Stimulated activated CD4-positive, alpha-beta T cell treated with anti-CD3 and anti-CD28 coated beads, TNF-alpha, amount 100 ng/mL, for 4 hours (primary cell): ENCODE results near the gene TMEM97.
"Not testable (repeated sequence)": the region's sequence is repeated elsewhere in the genome, so short reads cannot be mapped to it uniquely, and the experiment has no call there.

ENCODE experiments used
- DNase-seq, 3 experiments: peaks; one replicate each; pipeline ENCODE4 v3.0.0-alpha.2; 2020; ENCODE audit warnings: low read depth in 3 of 3

The TMEM97 gene

DNA sequence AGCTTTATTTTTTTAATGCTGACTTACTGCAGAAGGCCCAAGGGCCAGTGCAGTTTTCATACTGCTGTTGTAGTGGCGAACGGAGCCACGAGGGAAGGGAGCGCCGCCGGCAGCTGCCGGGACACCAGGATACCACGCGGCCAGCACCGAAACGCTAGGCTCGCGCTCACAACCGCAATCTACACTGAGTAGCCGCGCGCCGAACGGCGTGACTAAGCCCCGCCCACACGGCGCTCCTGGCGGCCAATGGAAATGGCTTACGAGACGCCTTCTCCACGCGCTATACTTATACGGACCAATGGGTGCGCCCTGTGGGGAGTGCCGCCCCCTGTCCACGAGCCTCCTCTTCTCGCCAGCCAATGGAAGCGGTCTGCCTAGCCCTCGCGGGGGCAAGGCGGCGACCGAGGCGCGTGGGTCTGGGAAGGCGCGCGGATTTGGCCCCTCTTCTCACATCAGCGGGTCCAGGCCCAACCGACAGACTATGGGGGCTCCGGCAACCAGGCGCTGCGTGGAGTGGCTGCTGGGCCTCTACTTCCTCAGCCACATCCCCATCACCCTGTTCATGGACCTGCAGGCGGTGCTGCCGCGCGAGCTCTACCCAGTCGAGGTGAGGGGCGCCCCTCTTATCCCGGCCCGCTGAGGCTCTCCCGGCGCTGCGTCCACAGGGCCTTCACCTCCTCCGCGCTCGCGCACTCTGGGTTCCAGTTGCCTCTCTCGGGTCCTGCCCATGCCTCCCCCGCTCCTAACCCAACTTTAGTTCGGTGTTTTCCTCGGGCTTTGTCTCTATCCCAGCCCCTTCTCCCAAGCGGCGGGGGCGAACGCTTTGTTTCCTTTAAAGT lies at the start of gene TMEM97:
Gene TMEM97, plus strand, starts transcription at position 442 of the 839 bp plus-strand sequence. Its CDS starts 40 bp downstream, at position 482.
- peak; percentile 85 to 94 (median 91) for DNase-seq

DNA sequence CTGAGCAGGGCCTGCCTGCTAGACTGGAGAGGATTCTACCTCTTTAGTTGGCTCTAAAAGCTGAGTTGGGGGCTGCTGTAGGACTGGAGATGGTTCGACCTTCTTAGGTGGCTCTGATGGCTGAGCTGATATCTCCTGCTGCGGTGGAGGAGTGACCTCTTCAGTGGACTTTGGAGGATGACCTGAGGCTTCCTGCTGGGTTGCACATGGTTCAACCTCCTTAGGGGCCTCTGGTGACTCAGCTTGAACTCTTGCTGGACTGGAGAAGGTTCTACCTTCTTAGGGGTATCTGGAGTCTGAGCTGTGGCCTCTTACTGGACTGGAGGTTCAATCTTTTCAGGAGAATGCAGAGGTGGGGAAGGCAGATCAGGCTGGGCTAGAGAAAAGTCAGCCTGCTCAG lies 48.9 kb upstream of the TMEM97 start:
- no peak for DNase-seq

DNA sequence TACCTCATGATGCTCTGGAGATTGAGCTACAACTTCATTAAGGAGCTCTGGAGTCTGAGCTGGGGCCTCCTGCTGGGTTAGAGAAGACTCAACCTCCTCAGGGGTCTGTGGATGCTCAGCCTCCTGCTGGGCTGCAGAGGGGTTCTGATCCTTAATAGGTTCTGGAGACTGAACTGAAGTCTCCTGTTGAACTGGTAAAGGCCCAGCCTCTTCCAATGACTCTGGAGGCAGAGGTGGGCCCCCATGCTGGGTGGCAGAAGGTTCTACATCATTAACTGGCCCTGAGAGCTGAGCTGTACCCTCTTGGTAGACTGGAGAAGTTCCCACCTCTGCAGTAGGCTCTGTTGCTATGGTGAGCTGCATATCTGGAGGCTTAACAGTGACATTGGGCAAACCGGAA lies 48.1 kb upstream of the TMEM97 start:
- DNase-seq = no peak

DNA sequence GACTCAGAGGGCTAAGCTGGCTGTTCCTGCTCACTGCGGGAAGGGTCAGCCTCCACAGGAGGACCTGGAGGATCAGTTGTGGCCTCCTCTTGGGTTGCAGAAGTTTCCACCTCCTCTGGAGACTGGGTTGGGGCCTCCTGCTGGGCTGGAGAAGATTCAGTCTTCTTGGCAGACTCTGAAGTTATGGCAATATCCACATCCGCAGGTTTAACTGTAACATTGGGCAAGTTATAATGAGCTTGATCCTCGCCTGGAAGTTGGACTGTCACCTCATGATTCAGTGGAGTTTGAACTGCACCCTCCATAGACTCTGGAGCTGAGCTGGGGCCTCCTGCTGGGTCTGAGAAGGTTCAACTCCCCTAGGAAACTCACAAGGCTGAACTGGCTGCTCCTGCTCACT lies 47.6 kb upstream of the TMEM97 start:
- DNase-seq = no peak

DNA sequence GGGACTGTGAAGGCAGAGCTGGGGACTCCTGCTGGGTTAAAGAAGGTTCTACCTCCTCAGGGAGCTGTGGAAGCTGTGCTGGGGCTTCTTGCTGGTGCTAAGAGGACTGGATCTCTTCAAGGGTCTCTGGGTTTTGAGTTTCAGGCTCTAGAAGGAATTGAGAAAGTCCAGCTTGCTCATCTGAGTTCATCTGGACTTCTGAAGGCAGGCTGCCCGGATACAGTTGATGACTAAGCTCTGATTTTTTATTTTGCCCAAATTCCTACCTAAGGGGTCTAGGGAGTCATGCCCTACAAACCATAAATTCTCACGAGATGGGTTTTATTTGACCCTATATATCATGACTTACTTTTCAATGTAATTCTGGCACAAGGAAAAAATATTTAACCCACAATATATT lies 46.8 kb upstream of the TMEM97 start:
- no peak for DNase-seq

DNA sequence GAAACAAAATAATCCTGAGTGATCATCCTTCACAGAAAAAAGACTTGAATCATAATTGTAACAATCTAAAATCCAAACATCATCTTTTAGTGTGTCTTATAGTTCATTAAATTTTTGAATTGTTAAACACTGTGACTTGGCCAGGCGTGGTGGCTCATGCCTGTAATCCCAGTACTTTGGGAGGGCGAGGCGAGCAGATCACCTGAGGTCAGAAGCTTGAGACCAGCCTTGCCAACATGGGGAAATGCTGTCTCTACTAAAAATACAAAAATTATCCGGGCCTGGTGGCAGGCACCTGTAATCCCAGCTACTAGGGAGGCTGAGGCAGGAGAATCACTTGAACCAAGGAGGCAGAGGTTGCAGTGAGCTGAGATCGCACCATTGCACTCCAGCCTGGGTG lies 45.7 kb upstream of the TMEM97 start:
- not testable (repeated sequence) for DNase-seq

DNA sequence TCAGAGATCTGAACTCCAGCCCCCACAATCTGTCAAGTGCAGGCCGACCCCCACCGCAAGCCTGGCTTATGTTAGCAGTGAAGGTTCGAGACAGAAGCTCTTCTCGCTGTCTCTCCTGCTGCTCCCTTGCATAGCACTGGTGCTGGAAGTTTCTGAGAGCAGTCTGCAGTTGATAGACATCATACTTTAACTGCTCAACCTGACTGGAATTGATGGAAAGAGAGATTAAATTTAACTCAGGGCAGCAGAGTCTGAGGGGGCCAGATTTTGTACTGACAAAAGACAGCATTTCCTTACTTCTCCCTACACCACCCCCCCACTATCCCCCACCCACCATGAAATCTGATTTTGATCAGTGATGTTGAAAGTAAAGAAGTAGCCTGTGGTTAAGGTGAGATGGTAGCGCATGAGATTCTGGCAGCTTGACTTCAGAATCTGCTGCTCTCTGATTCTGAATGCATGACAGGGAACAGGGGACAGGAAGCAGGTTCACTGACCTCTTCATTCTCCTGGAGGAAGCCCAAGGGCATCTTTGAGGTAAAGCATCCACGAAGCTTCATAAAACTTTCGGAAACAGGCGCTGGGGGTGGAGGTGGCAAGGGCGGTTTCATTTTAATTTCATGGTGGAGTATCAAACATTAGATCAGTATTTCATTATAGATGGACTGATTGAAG lies 44.3 kb upstream of the TMEM97 start:
- no peak for DNase-seq

DNA sequence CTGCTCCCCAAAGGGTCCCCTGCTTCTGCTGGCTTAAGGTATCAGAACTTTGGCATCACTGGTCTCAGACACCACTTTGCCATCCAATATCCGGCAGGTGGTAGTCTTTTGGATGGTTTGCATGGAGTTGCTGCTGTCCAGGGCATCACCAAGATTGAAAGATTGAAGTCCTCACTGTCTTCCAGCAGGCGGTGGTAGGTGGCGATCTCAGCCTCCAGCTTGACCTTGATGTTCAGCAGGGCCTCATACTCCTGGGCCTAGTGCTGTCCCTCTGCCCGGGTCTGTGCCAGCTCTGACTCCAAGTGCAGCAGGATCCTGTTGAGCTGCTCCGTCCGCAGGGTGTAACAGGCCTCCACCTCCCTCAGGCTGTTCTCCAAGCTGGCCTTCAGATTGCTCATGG lies 43.0 kb upstream of the TMEM97 start:
- DNase-seq = no peak

DNA sequence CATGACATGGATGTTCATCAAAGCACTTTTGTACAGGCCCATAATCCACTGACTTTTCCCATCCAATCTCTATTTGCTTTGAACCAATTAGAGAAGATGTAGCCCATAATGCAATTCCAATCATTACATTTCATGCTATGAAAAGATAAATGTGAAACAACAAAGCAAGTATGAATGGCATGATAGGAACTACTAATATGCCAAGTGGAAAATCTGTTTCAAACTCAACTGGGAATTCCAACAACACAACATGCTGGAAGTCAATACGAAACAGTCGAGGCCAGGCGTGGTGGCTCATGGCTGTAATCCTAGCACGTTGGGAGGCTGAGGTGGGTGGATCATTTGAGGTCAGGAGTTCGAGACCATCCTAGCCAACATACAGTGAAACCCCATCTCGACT lies 39.6 kb upstream of the TMEM97 start:
- no peak for DNase-seq

DNA sequence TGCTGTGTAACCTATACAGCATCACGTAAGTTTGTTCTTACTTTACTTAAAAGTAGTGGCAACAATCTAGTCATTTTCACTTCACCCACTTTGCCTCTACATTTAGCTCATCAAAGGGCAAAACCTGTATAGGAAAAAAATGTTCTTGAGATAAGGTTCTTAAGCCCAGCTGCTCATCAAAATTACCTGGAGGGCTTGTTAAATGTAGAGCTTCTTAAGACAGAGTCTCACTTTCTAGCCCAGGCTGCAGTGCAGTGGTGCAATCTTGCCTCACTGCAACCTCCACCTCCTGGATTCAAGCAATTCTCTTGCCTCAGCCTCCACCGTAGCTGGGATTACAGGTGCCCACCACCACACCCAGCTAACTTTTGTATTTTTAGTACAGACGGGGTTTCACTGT lies 38.2 kb upstream of the TMEM97 start:
- no peak for DNase-seq

DNA sequence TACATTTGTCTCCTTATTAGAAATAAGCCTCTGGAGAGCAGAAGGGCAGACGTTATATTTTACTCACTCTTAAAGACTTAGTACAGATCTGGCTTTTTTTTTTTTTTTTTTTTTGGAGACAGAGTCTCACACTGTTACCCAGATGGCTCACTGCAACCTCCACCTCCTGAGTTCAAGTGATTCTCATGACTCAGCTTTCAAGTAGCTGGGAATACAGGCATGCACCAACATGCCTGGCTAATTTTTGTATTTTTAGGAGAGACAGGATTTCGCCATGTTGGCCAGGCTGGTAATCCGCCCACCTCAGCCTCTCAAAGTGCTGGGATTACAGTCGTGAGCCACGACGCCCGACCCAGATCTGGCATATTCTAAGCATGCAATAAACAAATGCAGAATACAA lies 36.4 kb upstream of the TMEM97 start:
- no peak for DNase-seq

DNA sequence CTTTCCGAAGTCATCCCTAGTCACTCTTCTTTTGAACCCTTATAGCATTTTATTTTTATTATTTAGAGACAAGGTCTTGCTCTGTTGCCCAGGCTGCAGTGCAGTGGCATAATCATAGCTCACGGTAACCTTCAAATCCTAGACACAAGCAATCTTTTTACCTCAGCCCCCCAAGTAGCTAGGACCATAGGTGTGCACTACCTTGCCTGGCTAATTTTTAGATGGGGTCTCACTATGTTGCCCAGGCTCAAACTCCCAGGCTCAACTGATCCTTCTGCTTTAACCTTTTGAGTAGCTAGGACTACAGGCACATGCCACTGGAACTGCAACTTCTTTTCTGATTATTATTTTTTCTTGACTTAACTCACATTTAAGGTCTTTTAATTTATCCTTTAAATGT lies 33.0 kb upstream of the TMEM97 start:
- DNase-seq = no peak

DNA sequence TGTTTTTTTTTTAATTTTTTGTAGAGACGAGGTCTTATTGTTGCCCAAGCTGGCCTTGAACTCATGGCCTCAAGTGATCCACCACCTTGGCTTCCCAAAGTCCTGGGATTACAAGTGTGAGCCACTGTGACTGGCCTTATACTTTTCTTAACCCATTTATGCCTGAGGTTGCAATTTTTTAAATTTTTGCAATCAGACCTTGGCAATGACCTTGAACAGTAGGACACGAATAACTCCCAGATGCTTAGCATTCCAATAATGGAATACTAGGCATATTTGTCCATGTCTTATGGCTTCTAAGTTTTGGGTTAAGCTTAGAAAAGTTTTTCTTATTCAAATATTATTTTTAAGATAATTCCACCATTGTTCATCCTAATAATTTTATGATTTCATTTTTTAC lies 28.3 kb upstream of the TMEM97 start:
- DNase-seq = no peak

DNA sequence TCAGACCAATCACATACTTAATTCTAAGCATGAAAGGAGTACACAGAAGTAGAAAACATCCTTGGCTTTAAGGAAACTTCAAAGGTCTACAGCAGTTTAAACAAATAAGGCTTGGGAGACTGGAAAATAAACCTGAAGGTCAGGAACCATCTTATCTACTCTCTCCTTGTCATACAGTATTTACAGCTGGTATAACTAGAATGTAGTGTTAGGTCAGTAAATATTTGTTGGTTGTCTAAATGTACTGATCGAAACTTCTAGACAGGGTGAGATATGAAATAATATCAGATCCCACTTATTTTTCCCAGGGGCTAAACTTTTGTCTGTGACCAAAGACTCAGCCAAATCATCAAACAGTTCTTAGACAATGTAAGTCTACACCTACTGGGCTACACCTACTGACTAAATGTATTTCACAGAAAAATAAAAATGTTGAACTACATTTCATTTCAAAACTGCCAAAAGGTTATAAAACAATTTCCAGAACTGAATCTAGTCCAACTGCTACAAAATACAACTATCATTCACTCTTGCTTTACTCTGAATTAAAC lies 27.1 kb upstream of the TMEM97 start:
- DNase-seq = no peak

DNA sequence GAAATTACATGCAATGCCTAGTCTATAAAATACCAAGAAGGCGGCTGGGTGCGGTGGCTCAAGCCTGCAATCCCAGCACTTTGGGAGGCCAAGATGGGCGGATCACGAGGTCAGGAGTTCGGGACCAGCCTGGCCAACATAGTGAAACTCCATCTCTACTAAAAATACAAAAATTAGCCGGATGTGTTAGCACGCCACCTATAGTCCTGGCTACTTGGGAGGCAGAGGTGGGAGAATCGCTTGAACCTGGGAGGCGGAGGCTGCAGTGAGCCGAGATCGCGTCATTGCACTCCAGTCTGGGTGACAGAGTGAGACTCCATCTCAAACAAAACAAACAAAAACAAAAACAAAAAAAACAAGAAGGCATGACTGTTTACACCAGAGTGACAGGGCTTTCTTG lies 26.1 kb upstream of the TMEM97 start:
- DNase-seq = not testable (repeated sequence)

DNA sequence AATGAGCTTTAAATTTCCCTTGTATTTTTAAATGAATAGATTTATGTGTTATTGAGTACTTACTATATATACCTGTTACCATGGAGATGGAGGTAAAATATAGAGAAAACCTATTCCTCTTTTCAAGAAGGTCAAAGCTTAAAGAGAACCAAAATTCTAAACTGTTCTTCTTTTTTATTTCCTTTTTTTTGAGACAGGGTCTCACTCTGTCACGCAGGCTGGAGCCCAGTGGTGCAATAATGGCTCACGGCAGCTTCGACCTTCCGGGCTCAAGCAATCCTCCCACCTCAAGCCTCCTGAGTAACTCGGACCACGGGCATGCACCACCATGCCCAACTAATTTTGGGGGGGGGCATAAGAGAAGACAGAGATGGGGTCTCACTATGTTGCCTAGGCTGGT lies 25.0 kb upstream of the TMEM97 start:
- DNase-seq = no peak

DNA sequence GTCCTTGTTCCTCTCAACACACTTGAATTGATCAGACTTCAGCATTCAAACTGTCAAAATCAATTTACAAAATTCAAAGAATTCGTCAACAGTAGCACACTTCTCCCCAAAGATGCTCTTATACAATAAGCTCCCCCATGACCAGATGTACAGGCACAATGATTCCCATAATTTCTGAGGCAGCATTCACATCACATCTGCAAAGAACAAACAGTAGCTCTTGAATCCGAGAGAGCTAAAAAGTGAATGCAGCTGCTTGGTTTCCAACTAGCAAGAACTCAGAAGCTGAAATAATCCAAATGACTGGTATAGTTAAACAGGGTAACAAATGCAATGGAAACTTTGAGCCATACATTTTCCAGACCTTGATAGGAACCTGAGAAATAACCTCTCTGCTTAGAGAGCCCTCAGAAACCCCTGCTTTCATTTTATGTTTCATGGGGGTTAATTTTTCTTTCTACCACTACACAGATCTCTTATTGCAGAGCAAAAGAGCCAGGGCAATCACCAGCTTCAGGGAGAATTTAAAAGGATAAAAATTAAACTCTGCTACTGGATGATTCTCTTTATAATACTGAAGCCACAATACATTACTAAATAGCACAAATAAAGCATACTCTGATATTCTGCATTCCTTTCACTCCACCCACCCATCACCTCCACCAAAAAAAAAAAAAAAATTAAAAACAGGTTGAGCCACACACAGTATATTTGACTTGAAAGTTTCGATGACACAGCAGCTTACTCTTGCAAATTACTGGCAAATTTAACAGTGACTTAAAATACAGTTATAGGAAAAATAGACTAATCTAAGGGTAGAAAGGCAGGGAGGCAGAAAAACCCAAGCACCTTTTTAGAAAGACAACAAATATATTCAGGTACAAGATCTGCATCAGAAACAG lies 23.1 kb upstream of the TMEM97 start:
- DNase-seq = no peak

DNA sequence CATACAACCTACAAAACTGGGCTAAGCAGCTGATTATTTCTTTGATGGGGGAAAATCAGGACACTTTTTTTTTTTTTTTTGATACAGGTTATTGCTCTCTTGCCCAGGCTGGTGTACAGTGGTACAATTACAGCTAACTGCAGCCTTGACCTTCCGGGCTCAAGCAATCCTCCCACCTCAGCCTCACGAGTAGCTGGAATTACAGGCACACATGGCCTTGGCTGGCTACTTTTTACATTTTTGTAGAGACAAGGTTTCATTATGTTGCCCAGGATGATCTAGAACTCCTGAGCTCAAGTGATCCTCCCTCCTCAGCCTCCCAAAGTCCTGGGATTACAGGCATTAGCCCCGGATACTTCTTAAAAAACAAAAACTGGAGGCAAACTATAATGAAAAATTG lies 20.6 kb upstream of the TMEM97 start:
- DNase-seq = no peak

DNA sequence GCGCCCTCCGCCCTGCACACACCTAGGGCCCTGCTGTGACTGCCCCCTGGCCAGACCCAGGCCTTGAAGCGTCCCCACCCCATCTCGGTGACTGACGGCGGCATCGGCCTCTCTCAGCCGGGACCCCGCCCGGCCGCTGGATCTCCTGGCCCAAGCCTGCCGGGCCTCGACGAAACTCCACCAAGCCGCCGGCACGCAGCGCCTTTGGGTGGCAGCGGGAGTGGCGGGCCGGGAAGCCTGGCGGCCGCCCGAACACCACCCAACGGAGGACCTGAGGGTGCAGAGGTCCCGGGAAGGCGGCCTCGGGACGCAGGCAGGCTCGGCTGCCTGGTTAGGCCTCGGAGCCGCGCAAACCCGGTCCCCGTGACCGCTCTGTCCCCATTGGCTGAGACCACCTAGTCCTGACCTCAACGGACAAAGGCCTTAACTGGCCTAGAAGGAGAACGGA lies 12.0 kb upstream of the TMEM97 start:
- no peak for DNase-seq

DNA sequence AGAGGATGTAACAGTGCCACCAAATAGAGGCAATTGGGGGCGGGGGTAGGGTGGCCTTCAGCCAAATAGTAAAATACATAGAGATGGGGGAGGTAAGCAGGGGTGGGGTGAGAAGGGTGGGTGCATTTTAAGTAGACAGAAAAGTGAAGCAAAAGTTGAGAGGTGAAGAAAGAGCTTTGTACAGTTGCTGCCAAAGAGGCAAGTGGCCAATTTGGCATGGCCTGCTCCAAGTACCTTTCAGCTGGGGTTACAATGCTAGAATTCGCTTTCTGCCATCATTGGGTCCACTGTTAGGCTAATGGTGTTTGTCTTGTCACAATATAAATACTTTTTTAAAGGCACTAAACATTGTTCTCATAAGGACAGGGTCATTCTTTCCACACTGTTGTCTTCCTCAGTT lies 5.2 kb upstream of the TMEM97 start:
- DNase-seq = no peak

DNA sequence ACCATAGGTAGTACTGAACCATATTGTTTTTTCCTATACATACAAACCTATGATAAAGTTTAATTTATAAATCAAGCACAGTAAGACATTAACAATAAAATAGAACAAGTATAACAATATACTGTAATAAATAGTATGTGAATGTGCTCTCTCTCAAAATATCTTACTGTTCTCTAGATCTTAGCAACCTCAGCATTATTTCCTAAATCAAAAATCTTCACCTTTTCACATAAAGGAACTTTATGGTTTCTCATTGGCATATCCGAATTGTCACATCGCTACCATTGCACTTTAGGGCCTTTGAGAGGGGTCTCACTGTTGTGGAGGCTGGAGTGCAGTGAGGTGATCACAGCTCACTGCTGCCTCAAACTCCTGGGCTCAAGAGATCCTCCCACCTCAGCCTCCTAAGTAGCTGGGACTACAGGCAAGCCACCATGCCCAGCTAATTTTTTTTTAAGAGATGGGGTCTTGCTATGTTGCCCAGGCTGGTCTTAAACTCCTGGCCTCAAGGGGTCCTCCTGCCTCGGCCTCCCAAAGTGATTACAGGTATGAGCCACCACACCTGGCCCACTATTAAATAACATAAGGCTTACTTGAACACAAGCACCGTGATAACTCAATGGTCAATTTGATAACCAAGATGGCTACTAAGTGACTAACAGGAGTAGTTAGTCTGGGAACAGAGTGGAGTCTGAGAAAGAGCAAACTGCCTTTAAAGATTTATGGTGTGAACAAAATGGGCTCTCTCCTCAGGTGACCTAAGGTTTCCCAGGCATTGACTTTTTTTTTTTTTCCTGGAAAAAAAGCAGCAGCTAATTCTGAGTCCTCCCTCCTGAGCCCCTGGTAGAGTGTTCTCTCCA lies 2.9 kb upstream of the TMEM97 start:
- no peak for DNase-seq
